ENCODE data around the gene SAG. TPM values are rescaled to one million over a fixed set of nuclear protein-coding genes. Genes with fewer than 3 reads are reported as not detected.

Gene SAG
- total RNA-seq, 1 donor from 2014 or later, result 0.08 TPM

DNA sequence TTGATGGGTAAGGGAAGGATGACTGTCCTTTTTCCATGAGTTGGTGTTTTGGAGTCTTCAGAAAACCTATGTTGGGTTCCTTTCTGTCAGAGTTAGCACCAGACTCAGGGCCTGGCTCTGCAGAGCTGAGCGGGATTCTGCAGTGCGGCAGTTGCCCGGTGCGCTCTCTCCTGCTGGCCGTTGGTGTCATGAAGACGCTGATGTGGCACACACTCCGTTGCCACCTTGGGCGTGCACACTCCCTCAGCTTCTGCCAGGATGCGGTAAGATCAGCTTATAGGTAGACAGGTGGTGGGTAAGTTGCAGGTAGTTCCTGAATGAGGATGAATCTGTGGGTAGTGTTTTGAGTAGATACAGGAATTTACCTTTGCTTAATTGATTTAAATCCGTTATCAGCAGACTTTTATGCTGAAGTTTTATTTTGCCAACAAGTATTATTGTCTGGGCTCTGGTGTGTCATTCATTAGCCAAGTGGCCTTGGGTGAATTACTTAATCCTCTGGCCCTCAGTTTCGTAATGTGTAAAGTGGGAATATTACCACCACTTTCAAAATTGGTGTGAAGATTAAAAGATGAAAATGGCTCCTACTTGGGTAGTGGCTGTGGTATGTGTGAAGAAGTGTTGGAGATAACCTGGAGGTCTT is 73.5 kb downstream of the SAG start:
- H3K4me3 Mint-ChIP-seq, result no peak overlapping the region
- no peaks in the 10 kb centered on the region for H3K9me3 Mint-ChIP-seq
- peaks cover 16% of the 10 kb centered on the region for H3K36me3 Mint-ChIP-seq (ENCODE audit: low read depth)
- peaks cover 44% of the 10 kb centered on the region for H3K4me1 Mint-ChIP-seq (ENCODE audit: low read depth)
- intact Hi-C loops (cut with micrococcal nuclease), result no loop called here
- no peak overlapping the region for H3K27ac Mint-ChIP-seq
- no peaks in the 10 kb centered on the region for H3K27me3 Mint-ChIP-seq (ENCODE audit: insufficient read depth)
- DNase-seq (ENCODE audit: low spot score), result no peak

DNA sequence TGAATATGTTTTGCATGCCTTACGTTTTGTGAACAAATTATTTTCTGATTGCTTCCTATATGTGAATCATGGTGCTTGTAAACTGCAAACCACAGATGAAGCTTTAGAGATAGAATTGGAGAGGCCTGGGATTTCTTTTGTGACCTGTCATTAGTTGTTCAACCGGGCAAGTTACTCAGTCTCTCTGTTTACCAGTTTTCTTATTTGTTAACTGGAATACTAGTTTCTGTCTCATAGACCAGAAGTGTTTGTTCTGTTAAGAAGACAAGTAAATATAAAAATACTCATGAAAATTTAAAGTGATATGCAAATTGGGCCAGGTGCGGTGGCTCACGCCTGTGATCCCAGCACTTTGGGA is 74.0 kb downstream of the SAG start:
- intact Hi-C loops (cut with micrococcal nuclease), result no loop called here

DNA sequence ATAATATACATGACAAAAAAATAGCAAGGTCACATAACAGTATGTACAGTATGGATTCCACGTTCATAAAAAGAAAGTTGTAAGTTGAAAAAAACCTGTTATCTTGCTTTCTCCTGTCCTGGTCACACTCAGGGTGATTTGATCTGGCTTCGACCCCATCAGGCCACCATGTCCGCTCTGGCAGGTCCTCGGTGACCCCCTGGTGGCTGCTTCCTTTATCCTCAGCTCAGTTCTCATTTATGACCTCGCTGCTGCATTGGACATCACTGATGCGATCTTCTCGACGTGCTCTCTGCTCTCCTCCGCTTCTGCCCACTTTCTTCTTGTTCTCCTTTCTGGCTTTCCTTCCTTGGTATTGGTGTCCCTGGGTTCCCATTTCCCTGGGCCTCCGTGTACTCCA is 76.4 kb downstream of the SAG start:
- intact Hi-C loops (cut with micrococcal nuclease), result no loop called here
- H3K4me1 Mint-ChIP-seq (ENCODE audit: low read depth), result peaks cover 53% of the 10 kb centered on the region
- H3K27me3 Mint-ChIP-seq (ENCODE audit: insufficient read depth), result no peaks in the 10 kb centered on the region
- H3K36me3 Mint-ChIP-seq (ENCODE audit: low read depth), result peaks cover 10% of the 10 kb centered on the region
- no peak overlapping the region for H3K4me3 Mint-ChIP-seq
- no peak for DNase-seq (ENCODE audit: low spot score)
- no peaks in the 10 kb centered on the region for H3K9me3 Mint-ChIP-seq
- no peak overlapping the region for H3K27ac Mint-ChIP-seq

More for the DNA sequence above, 74.0 kb downstream of the SAG start:
- Mint-ChIP-seq H3K27me3 (ENCODE audit: insufficient read depth) (no peaks in the 10 kb centered on the region), H3K36me3 (ENCODE audit: low read depth) (peaks cover 16% of the 10 kb centered on the region), H3K27ac (no peak overlapping the region), H3K9me3 (no peaks in the 10 kb centered on the region), H3K4me1 (ENCODE audit: low read depth) (peaks cover 49% of the 10 kb centered on the region), H3K4me3 (no peak overlapping the region)
- no peak for DNase-seq (ENCODE audit: low spot score)

- no peak overlapping the region for H3K4me3 Mint-ChIP-seq
- peak overlapping the region; percentile 86 for H3K27ac Mint-ChIP-seq
- peaks cover 10% of the 10 kb centered on the region for H3K36me3 Mint-ChIP-seq (ENCODE audit: low read depth)
- H3K9me3 Mint-ChIP-seq, result no peaks in the 10 kb centered on the region
- no peak for DNase-seq (ENCODE audit: low spot score)
- H3K27me3 Mint-ChIP-seq (ENCODE audit: insufficient read depth), result no peaks in the 10 kb centered on the region
- intact Hi-C loops (cut with micrococcal nuclease), result no loop called here
- H3K4me1 Mint-ChIP-seq (ENCODE audit: low read depth), result peaks cover 50% of the 10 kb centered on the region
These were observed 77.3 kb downstream of the SAG start for GRCh38 chr2:233384811-233385488.

- Mint-ChIP-seq H3K9me3 (no peaks in the 10 kb centered on the region), H3K4me3 (peak overlapping the region; percentile 53), H3K36me3 (ENCODE audit: low read depth) (peaks cover 10% of the 10 kb centered on the region), H3K27ac (peak overlapping the region; percentile 86), H3K4me1 (ENCODE audit: low read depth) (peaks cover 50% of the 10 kb centered on the region), H3K27me3 (ENCODE audit: insufficient read depth) (no peaks in the 10 kb centered on the region)
- no peak for DNase-seq (ENCODE audit: low spot score)
- intact Hi-C loops (cut with micrococcal nuclease), result no loop called here
These were observed 78.0 kb downstream of the SAG start for GRCh38 chr2:233385489-233386044.

DNA sequence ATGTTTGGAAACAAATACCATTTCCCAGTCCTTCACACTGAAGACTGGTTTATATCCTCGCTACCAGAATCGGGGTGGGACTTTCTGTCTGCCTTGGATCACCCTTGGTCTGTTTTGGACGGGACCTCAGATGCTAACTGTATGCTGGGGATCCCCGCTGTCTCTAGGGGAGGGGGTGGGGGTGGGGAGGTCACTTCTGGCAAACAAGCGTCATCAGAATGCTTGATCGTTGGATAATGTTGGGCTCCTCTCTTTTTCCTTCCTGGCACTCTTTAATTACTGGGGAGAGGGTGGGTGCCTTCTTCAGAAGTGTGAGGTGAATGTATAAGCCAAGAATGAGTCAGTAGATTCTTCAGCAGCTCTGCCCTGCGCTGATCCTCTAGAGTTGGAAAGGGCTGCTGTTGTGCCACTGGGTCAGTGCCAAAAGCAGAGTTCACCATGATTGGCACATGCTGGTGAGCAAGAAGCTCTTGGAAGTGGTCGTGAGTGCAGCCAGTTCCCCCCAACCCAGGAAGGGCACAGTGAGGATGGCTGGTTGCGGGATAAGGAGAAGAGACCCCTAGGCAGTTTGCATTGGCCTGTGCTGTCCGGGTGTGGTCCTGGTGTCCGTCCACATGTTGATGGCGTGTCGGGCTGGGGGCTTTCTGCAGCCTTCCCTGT is 78.9 kb downstream of the SAG start:
- Mint-ChIP-seq H3K36me3 (ENCODE audit: low read depth) (peaks cover 13% of the 10 kb centered on the region), H3K27ac (peak overlapping the region; percentile 86), H3K27me3 (ENCODE audit: insufficient read depth) (no peaks in the 10 kb centered on the region), H3K4me3 (peak overlapping the region; percentile 12), H3K9me3 (no peaks in the 10 kb centered on the region), H3K4me1 (ENCODE audit: low read depth) (peaks cover 42% of the 10 kb centered on the region)
- DNase-seq (ENCODE audit: low spot score), result no peak
- intact Hi-C loops (cut with micrococcal nuclease), result no loop called here

GRCh38 chr2:233387225-233387624 is 79.6 kb downstream of the SAG start:
- no peak for DNase-seq (ENCODE audit: low spot score)
- intact Hi-C loops (cut with micrococcal nuclease), result no loop called here
- no peak overlapping the region for H3K27ac Mint-ChIP-seq
- peaks cover 16% of the 10 kb centered on the region for H3K36me3 Mint-ChIP-seq (ENCODE audit: low read depth)
- peaks cover 41% of the 10 kb centered on the region for H3K4me1 Mint-ChIP-seq (ENCODE audit: low read depth)
- no peaks in the 10 kb centered on the region for H3K27me3 Mint-ChIP-seq (ENCODE audit: insufficient read depth)
- H3K9me3 Mint-ChIP-seq, result no peaks in the 10 kb centered on the region
- no peak overlapping the region for H3K4me3 Mint-ChIP-seq

DNA sequence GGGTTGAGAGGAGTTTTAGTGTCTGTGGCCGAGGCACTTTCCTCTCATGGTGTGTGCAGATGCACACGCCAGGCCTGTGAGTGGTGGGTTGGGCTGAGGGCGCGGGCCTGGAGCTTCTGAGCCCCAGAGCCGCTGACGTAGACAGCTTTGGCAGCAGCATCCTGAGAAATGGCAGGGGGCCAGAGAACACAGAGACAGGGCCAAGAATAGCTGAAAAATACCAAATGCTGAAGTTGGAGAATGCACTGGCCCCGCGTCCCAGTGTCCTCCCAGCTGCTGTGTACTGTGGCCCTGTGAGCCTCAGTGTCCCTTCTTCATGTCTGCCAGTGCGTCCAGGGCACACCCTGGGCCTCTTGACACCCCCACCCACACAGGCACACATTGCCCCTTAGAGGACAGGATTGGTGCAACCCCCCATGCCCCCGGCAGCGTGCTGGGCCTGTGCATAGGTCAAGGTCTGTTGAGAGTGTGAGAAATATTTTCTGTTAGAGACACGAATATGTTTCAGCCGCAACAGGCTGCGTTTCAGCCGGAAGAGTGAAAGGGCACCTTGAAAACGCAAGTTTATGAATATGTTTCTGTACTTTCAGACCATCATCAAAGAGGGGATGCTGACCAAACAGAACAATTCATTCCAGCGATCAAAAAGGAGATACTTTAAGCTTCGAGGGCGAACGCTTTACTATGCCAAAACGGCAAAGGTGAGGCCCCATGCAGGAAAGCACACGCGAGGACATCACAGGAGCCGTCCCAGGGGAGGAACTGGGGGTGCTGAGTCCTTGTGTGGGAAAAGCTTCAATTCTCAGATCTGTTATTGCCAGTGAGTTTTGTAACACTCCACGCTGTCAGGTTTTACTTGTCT is 80.3 kb downstream of the SAG start:
- intact Hi-C loops (cut with micrococcal nuclease), result no loop called here
- DNase-seq (ENCODE audit: low spot score), result no peak
- Mint-ChIP-seq H3K27ac (no peak overlapping the region), H3K36me3 (ENCODE audit: low read depth) (peaks cover 14% of the 10 kb centered on the region), H3K4me1 (ENCODE audit: low read depth) (peaks cover 35% of the 10 kb centered on the region), H3K4me3 (no peak overlapping the region), H3K27me3 (ENCODE audit: insufficient read depth) (no peaks in the 10 kb centered on the region), H3K9me3 (no peaks in the 10 kb centered on the region)

GRCh38 chr2:233389601-233390125 is 82.0 kb downstream of the SAG start:
- Mint-ChIP-seq H3K36me3 (ENCODE audit: low read depth) (peaks cover 9% of the 10 kb centered on the region), H3K4me1 (ENCODE audit: low read depth) (peaks cover 27% of the 10 kb centered on the region), H3K9me3 (no peaks in the 10 kb centered on the region), H3K27me3 (ENCODE audit: insufficient read depth) (no peaks in the 10 kb centered on the region), H3K4me3 (no peak overlapping the region), H3K27ac (no peak overlapping the region)
- DNase-seq (ENCODE audit: low spot score), result no peak
- intact Hi-C loops (cut with micrococcal nuclease), result no loop called here

DNA sequence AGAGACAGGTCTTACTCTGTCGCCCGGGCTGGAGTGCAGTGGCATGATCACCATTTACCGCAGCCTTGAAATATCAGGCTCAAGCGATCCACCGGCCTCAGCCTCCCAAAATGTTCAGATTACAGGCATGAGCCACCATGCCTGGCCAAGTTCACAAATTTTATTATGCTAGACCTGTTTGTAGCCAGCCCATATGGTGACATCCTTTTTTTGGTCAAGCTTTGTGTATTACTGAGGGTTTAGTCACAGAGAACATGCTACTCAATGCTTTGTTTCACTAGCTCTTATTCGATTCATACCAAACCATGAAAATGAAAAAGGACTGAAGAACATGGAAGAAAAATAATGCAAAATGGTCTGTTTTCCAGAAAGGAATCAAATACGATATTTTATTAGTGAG is 88.1 kb downstream of the SAG start:
- intact Hi-C loops (cut with micrococcal nuclease), result no loop called here
- Mint-ChIP-seq H3K4me1 (ENCODE audit: low read depth) (peaks cover 28% of the 10 kb centered on the region), H3K4me3 (no peak overlapping the region), H3K36me3 (ENCODE audit: low read depth) (peaks cover 28% of the 10 kb centered on the region), H3K27me3 (ENCODE audit: insufficient read depth) (no peaks in the 10 kb centered on the region), H3K27ac (no peak overlapping the region), H3K9me3 (no peaks in the 10 kb centered on the region)
- no peak for DNase-seq (ENCODE audit: low spot score)
